Endothelial cell of umbilical vein (primary cell): ENCODE measurements around the gene CIITA. TPM values are rescaled to one million over a fixed set of nuclear protein-coding genes. Genes with fewer than 3 reads are reported as not detected.

Experiments
- BruUV-seq: library from RNA; stranded (reverse); fragments of 400-500 nt; replicated peaks from 2 replicates; lab custom pipeline; 2021; lab: Mats Ljungman, UMichigan
- CTCF ChIA-PET: fragments of 300-600, 350-600 bp; sonication (Branson Sonifier 250); formaldehyde crosslinking; loops from one replicate; lab custom pipeline; 2021; ENCODE audit warnings: antibody characterized with exemption, inconsistent platforms; lab: Charles Lee
- POLR2A ChIA-PET: fragments of 300-600, 350-600 bp; sonication (Branson Sonifier 250); formaldehyde crosslinking; loops from one replicate; lab custom pipeline; 2021; ENCODE audit warnings: antibody characterized with exemption, inconsistent platforms; lab: Charles Lee
- DNase-seq: peaks from one replicate; pipeline ENCODE4 v3.0.0-alpha.2; 2011; ENCODE audit warnings: low read depth, low spot score
- FAIRE-seq: peaks from 2 replicates; lab custom pipeline; 2011; peaks lifted over from hg19 to GRCh38; lab: Jason Lieb, UNC
- H2AFZ ChIP-seq: 2 replicates; pipeline ENCODE4 v1.6.0; 2012; ENCODE audit warnings: low read depth, low read length, control low read depth, inconsistent platforms
- H3K27ac ChIP-seq: 2 replicates; pipeline ENCODE4 v1.5.1; 2011; ENCODE audit warnings: low read depth, mild to moderate bottlenecking, control low read depth, low read length, moderate library complexity; ENCODE audit not compliant: insufficient read depth
- H3K27me3 ChIP-seq, 2 experiments: 2 replicates each; pipeline versions ENCODE4 v1.6.0 to v1.6.1; 2011; ENCODE audit warnings: low read length in 2 of 2, mixed read lengths in 1 of 2; ENCODE audit not compliant: control insufficient read depth in 2 of 2, insufficient read depth in 2 of 2
- H3K36me3 ChIP-seq, 2 experiments: 2 replicates in 1 of 2; 3 replicates in 1 of 2; pipeline ENCODE4 v1.5.1; 2011; ENCODE audit warnings: low read length in 2 of 2, mild to moderate bottlenecking in 1 of 2, moderate library complexity in 1 of 2; ENCODE audit not compliant: control insufficient read depth in 2 of 2, insufficient read depth in 2 of 2; ENCODE audit errors: extremely low read depth in 1 of 2
- H3K4me1 ChIP-seq: 3 replicates; pipeline ENCODE4 v1.5.1; 2011; ENCODE audit warnings: mild to moderate bottlenecking, low read length; ENCODE audit not compliant: control insufficient read depth, insufficient read depth; ENCODE audit errors: extremely low read depth
- H3K4me2 ChIP-seq: 2 replicates; pipeline ENCODE4 v1.6.1; 2011; ENCODE audit warnings: low read length, control low read depth, mixed read lengths; ENCODE audit not compliant: insufficient read depth
- H3K4me3 ChIP-seq, 3 experiments: fragments of 200-600 bp in 1 of 3; sonication (generic), shearing (Covaris generic) in 1 of 3; replicated peaks in 1 of 3; 2 replicates each; pipeline ENCODE4 v1.5.1; 2011 to 2016; ENCODE audit warnings: control low read depth in 3 of 3, low read length in 3 of 3, mild to moderate bottlenecking in 2 of 3, inconsistent platforms in 1 of 3, low read depth in 1 of 3, moderate library complexity in 1 of 3; ENCODE audit not compliant: insufficient read depth in 1 of 3
- H3K79me2 ChIP-seq: 2 replicates; pipeline ENCODE4 v1.6.0; 2012; ENCODE audit warnings: low read length, inconsistent platforms; ENCODE audit not compliant: control insufficient read depth, insufficient read depth
- H3K9ac ChIP-seq: replicated peaks from 2 replicates; pipeline ENCODE3; 2011; ENCODE audit warnings: low read length, control low read depth; ENCODE audit not compliant: insufficient read depth; ENCODE audit errors: extremely low read depth
- H3K9me1 ChIP-seq: replicated peaks from 3 replicates; pipeline ENCODE4 v1.6.0; 2011; ENCODE audit warnings: mild to moderate bottlenecking, low read length; ENCODE audit not compliant: control insufficient read depth, insufficient read depth; ENCODE audit errors: extremely low read depth
- H3K9me3 ChIP-seq: replicated peaks from 2 replicates; pipeline ENCODE4 v1.5.1; 2012; ENCODE audit warnings: low read length, inconsistent platforms; ENCODE audit not compliant: control insufficient read depth, insufficient read depth
- H4K20me1 ChIP-seq: replicated peaks from 2 replicates; pipeline ENCODE3; 2011; ENCODE audit warnings: mild to moderate bottlenecking, low read length; ENCODE audit not compliant: control insufficient read depth, insufficient read depth; ENCODE audit errors: extremely low read depth
- CTCF ChIP-seq, 2 donors: IDR thresholded peaks; 1 replicate in 1 of 2; 2 replicates in 1 of 2; pipeline ENCODE4 v1.5.1; 2011; ENCODE audit warnings: low read length in 2 of 2, mild to moderate bottlenecking in 2 of 2, moderate library complexity in 2 of 2, control low read depth in 1 of 2, inconsistent platforms in 1 of 2, low read depth in 1 of 2; ENCODE audit not compliant: insufficient read depth in 1 of 2; ENCODE audit errors: extremely low read depth in 1 of 2
- EZH2 ChIP-seq: IDR thresholded peaks from 2 replicates; pipeline ENCODE4 v1.6.1; 2012; ENCODE audit warnings: borderline replicate concordance, low read depth, mild to moderate bottlenecking, moderate library complexity, low read length, inconsistent platforms; ENCODE audit not compliant: severe bottlenecking
- FOS ChIP-seq: IDR thresholded peaks from 2 replicates; pipeline ENCODE4 v1.6.1; 2011; ENCODE audit warnings: mild to moderate bottlenecking, low read length, moderate library complexity, borderline replicate concordance; ENCODE audit not compliant: insufficient read depth
- GATA2 ChIP-seq: IDR thresholded peaks from 2 replicates; pipeline ENCODE4 v1.7.0; 2011; ENCODE audit warnings: low read depth, mild to moderate bottlenecking, moderate library complexity, mixed read lengths, low read length; ENCODE audit not compliant: insufficient read length, insufficient read depth
- JUN ChIP-seq: IDR thresholded peaks from 2 replicates; pipeline ENCODE4 v1.6.1; 2011; ENCODE audit warnings: borderline replicate concordance, low read depth; ENCODE audit not compliant: insufficient read length, insufficient read depth
- MAX ChIP-seq: IDR thresholded peaks from 2 replicates; pipeline ENCODE4 v1.6.1; 2011; ENCODE audit not compliant: insufficient read depth, insufficient read length
- MYC ChIP-seq: IDR thresholded peaks from one replicate; pipeline ENCODE4 v1.6.1; 2011; ENCODE audit warnings: mild to moderate bottlenecking, low read depth, low read length
- POLR2A ChIP-seq: IDR thresholded peaks from 2 replicates; pipeline ENCODE4 v1.6.1; 2012; ENCODE audit warnings: low read depth, mild to moderate bottlenecking, control low read depth, low read length
- POLR2AphosphoS5 ChIP-seq: IDR thresholded peaks from 2 replicates; pipeline ENCODE4 v1.6.1; 2012; ENCODE audit warnings: low read depth, mild to moderate bottlenecking, control low read depth, low read length, moderate library complexity; ENCODE audit not compliant: insufficient read depth
- dilution Hi-C: fragments of 300-500 bp; cut with MboI; formaldehyde crosslinking; loops from one replicate; pipeline ENCODE4 v1.15.0; 2019; ENCODE audit warnings: low sequenced_read_pairs; ENCODE audit not compliant: extremely low pct_ligation_motif_present
- intact Hi-C: fragments of 100-400 bp; cut with micrococcal nuclease; formaldehyde crosslinking; loops from one replicate; pipeline ENCODE4 v1.10.0; 2022
- polyA plus RNA-seq, 4 experiments: library from polyadenylated mRNA; depleted of rRNA in 3 of 4; stranded (reverse) in 3 of 4; unstranded in 1 of 4; fragments of >200 nt; gene quantifications; 2 replicates each; pipeline versions ENCODE4 v1.2.1 to v1.2.3, GENCODE V29; 2011 to 2012; ENCODE audit warnings: missing spikeins in 1 of 4
- total RNA-seq: library from RNA; stranded (reverse); gene quantifications from 2 replicates; pipeline ENCODE4 v1.2.3, GENCODE V29; 2021

Gene CIITA
- total and polyA plus RNA-seq, 2 donors (not counting 3 experiments of a cell fraction or from before 2014, with no cell fraction given) = not detected

DNA sequence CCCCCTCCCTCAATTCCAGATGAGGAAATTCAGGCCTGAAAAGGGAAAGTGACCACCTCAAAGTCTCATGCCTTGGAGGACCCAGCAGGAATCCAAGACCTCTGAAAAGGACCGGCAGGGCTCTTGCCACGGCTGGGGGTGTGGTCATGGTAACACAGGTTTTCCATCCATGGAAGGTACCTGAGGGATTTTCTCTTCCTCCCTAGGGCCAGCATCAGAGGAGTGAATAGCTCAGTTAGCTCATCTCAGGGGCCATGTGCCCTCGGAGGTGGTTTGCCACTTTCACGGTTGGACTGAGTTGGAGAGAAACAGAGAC, 1.3 kb downstream of the CIITA start:
- Histone ChIP-seq H3K79me2 (no peaks in the 10 kb centered on the region), H3K9ac (no peak overlapping the region), H3K27me3 (peaks cover 7% of the 10 kb centered on the region in 2 experiments), H3K4me2 (no peak overlapping the region), H4K20me1 (no peaks in the 10 kb centered on the region), H3K9me1 (no peaks in the 10 kb centered on the region), H3K27ac (no peak overlapping the region), H3K36me3 (no peaks in the 10 kb centered on the region), H3K4me1 (no peaks in the 10 kb centered on the region), H2AFZ (no peak overlapping the region), H3K4me3 (no peak overlapping the region), H3K9me3 (no peaks in the 10 kb centered on the region)
- FAIRE-seq (no peak), DNase-seq (no peak)
- CTCF ChIA-PET = no interaction called here
- TF ChIP-seq JUN (no peak), MAX (no peak), FOS (no peak), POLR2AphosphoS5 (no peak), EZH2 (no peak), MYC (no peak), GATA2 (no peak), POLR2A (no peak), CTCF (IDR thresholded peaks at IDR 0.05; ENCODE audit: extremely low read depth in 1 of 2, insufficient read depth in 1 of 2, low read depth in 1 of 2, low read length in 2 of 2) (no peak)
- POLR2A ChIA-PET = no interaction called here
- intact Hi-C loops = no loop called here
- no TSS peak for BruUV-seq
- dilution Hi-C loops = no loop called here
